ENCODE data around the gene CDC42BPB.
A peak's percentile ranks its signal among the peaks of the same experiment; 100 is the strongest.

The CDC42BPB gene

GRCh38 chr14:103002578-103003350 lies 54.6 kb downstream of the CDC42BPB start:
- Histone ChIP-seq H3K27me3 (no peaks in the 10 kb centered on the region), H3K27ac (no peak overlapping the region), H4K20me1 (peaks cover 0 to 17% (median 0%) of the 10 kb centered on the region in 11 experiments; a peak in 1 of 22 replicates), H3K4me1 (peaks cover 0 to 12% (median 8%) of the 10 kb centered on the region in 10 experiments; a peak in 12 of 20 replicates), H3K9me3 (replicated peaks in 1 of 11) (no peaks in the 10 kb centered on the region), H3K4me3 (no peak overlapping the region), H3K9ac (no peak overlapping the region), H3K36me3 (peaks cover 0 to 44% (median 0%) of the 10 kb centered on the region in 11 experiments; a peak in 5 of 22 replicates), H3K4me2 (peak overlapping the region in 2 of 11 experiments; percentile 5 to 14; a peak in 1 of 22 replicates)
- no peak for TF ChIP-seq Cebpa-rat (IDR thresholded peaks at IDR 0.05)

DNA sequence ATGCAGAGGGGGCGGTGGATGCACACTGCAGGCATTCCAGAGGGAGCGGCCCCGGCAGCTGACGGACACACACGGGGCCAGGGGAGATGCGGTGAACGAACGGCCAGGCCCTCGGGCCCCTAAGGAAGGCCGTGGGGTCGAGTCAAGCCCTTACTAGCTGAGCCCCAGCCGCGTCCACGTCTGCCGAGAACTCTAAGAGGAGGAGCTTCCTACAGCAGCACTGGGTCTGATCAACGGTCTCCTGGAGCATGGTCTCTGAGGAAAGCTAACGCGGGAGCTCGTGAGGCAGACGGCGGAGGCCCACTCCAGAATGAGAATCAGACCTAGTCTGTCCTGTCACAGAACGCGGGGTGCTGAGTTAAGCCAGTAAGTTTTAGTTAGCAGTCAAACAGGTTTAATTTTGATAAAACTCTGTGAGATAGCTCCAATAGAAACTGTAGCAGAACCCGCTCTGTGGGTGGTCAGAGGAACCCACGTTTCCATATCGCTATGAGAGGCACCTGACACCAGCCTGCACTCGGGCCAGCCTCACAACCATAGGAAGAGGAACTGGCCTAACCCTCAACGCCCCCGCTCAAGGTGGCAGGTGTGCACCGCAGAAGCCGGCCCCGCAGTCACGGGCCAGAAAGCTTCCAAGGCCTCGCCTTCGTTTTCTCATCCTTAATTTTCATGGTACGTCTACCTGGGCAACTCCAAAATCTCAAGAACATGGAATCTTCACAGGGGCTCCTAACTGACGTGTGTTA lies 55.5 kb downstream of the CDC42BPB start:
- Histone ChIP-seq H4K20me1 (peaks cover 0 to 17% (median 0%) of the 10 kb centered on the region in 11 experiments; a peak in 1 of 22 replicates), H3K27me3 (no peaks in the 10 kb centered on the region), H3K36me3 (peaks cover 0 to 49% (median 0%) of the 10 kb centered on the region in 11 experiments; a peak in 6 of 22 replicates), H3K9ac (no peak overlapping the region), H3K4me1 (peaks cover 0 to 17% (median 8%) of the 10 kb centered on the region in 10 experiments; a peak in 13 of 20 replicates), H3K4me3 (no peak overlapping the region), H3K9me3 (replicated peaks in 1 of 11) (no peaks in the 10 kb centered on the region), H3K27ac (no peak overlapping the region), H3K4me2 (no peak overlapping the region)
- TF ChIP-seq Cebpa-rat (IDR thresholded peaks at IDR 0.05) = no peak

GRCh38 chr14:103001226-103001625 lies 56.1 kb downstream of the CDC42BPB start:
- Histone ChIP-seq H3K27me3 (no peaks in the 10 kb centered on the region), H3K4me3 (no peak overlapping the region), H3K9me3 (replicated peaks in 1 of 11) (no peaks in the 10 kb centered on the region), H3K36me3 (peaks cover 0 to 49% (median 0%) of the 10 kb centered on the region in 11 experiments; a peak in 6 of 22 replicates), H3K4me2 (no peak overlapping the region), H3K4me1 (peaks cover 0 to 18% (median 8%) of the 10 kb centered on the region in 10 experiments; a peak in 13 of 20 replicates), H3K27ac (no peak overlapping the region), H4K20me1 (peaks cover 0 to 17% (median 0%) of the 10 kb centered on the region in 11 experiments; a peak in 1 of 22 replicates), H3K9ac (no peak overlapping the region)
- no peak for TF ChIP-seq Cebpa-rat (IDR thresholded peaks at IDR 0.05)

GRCh38 chr14:103000291-103000921 lies 56.9 kb downstream of the CDC42BPB start:
- Histone ChIP-seq H4K20me1 (peaks cover 0 to 17% (median 0%) of the 10 kb centered on the region in 11 experiments; a peak in 1 of 22 replicates), H3K9ac (no peak overlapping the region), H3K27me3 (no peaks in the 10 kb centered on the region), H3K4me3 (no peak overlapping the region), H3K27ac (no peak overlapping the region), H3K4me1 (peaks cover 0 to 18% (median 8%) of the 10 kb centered on the region in 10 experiments; a peak in 13 of 20 replicates), H3K4me2 (no peak overlapping the region), H3K36me3 (peaks cover 0 to 49% (median 0%) of the 10 kb centered on the region in 11 experiments; a peak in 6 of 22 replicates), H3K9me3 (replicated peaks in 1 of 11) (no peaks in the 10 kb centered on the region)
- TF ChIP-seq Cebpa-rat (IDR thresholded peaks at IDR 0.05) = no peak

- Histone ChIP-seq H3K36me3 (peaks cover 0 to 53% (median 0%) of the 10 kb centered on the region in 11 experiments; a peak in 6 of 22 replicates), H3K9ac (no peak overlapping the region), H3K27me3 (no peaks in the 10 kb centered on the region), H4K20me1 (peaks cover 0 to 17% (median 0%) of the 10 kb centered on the region in 11 experiments; a peak in 1 of 22 replicates), H3K4me1 (peaks cover 0 to 23% (median 10%) of the 10 kb centered on the region in 10 experiments; a peak in 15 of 20 replicates), H3K4me2 (no peak overlapping the region), H3K4me3 (no peak overlapping the region), H3K27ac (no peak overlapping the region), H3K9me3 (replicated peaks in 1 of 11) (no peaks in the 10 kb centered on the region)
- TF ChIP-seq Cebpa-rat (IDR thresholded peaks at IDR 0.05) = no peak
Measured at GRCh38 chr14:102999227-102999895, 58.0 kb downstream of the CDC42BPB start.

DNA sequence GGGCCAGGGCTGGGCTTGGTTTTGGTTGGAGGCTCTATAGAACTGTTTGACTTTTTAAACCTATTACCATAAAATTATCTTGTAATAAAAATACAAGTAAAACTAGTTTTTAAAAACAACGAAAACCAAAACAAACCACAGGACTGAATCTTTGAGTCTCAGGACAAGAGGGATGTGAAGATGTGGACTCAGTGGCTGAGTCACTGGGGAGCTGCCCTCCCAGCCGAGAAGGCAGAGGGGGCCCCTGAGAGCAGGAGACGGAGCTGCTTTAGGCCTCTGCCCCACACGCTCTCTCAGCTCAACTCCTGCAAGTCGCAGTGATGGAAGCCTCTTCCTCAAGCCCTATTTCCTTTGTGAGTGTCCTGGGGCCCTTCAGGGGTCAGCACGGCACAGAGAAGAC lies 59.0 kb downstream of the CDC42BPB start:
- TF ChIP-seq Cebpa-rat (IDR thresholded peaks at IDR 0.05) = no peak
- no peak overlapping the region for H3K4me2 ChIP-seq
- no peak overlapping the region for H3K4me3 ChIP-seq
- H3K4me1 ChIP-seq = peaks cover 5 to 24% (median 12%) of the 10 kb centered on the region in 10 experiments; a peak in 17 of 20 replicates
- H3K9me3 ChIP-seq (replicated peaks in 1 of 11) = no peaks in the 10 kb centered on the region
- H4K20me1 ChIP-seq = peaks cover 0 to 12% (median 0%) of the 10 kb centered on the region in 11 experiments; a peak in 1 of 22 replicates
- peaks cover 0 to 54% (median 0%) of the 10 kb centered on the region in 11 experiments; a peak in 6 of 22 replicates for H3K36me3 ChIP-seq
- no peak overlapping the region for H3K9ac ChIP-seq
- H3K27me3 ChIP-seq = no peaks in the 10 kb centered on the region
- H3K27ac ChIP-seq = no peak overlapping the region; a peak in 1 of 22 replicates

DNA sequence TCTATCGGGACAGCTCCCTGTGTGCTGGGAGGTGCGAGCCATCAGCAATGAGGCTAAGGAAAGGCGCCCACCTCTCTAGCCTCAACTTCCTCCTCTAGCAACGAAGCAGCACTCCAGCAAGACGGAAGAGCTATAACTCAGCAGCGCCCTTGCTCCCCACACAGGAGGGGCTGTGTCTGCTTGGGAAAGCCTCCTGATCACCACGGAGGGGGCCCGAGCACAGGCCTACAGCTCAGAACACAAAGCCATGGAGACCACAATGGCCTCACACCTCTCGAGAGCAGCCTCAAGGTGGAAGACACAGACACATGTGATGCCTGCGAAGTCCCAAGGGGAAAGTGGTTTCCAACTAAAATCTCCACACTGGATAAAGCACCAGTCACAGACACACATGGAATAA lies 60.4 kb downstream of the CDC42BPB start:
- Histone ChIP-seq H3K4me1 (peaks cover 0 to 17% (median 5%) of the 10 kb centered on the region in 10 experiments; a peak in 10 of 20 replicates), H3K9ac (no peak overlapping the region), H3K27ac (no peak overlapping the region; a peak in 1 of 22 replicates), H3K9me3 (replicated peaks in 1 of 11) (no peaks in the 10 kb centered on the region), H3K4me3 (no peak overlapping the region), H4K20me1 (peaks cover 0 to 10% (median 0%) of the 10 kb centered on the region in 11 experiments; a peak in 1 of 22 replicates), H3K4me2 (no peak overlapping the region), H3K27me3 (no peaks in the 10 kb centered on the region), H3K36me3 (peaks cover 0 to 55% (median 0%) of the 10 kb centered on the region in 11 experiments; a peak in 6 of 22 replicates)
- no peak for TF ChIP-seq Cebpa-rat (IDR thresholded peaks at IDR 0.05)

DNA sequence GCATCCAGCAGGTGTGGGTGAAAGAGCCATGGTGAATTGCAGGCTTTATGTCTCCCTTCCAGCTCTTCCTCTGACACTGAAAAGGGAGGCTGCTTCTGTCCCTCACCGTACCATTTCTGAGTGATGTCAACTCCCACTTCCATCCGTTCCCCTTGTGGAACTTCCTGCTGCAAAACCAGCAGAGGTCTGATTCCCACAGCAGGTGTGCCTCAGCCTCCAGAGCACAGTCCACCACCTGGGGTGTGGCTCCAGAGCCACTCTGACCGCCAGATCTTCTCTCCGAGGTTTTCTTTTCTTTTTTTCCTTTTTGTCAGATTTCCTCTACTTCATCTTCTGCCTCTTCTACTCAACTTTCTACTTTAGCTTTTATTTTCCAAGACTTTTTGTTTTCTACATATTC lies 62.7 kb downstream of the CDC42BPB start:
- H3K9ac ChIP-seq = no peak overlapping the region
- H3K36me3 ChIP-seq = peaks cover 0 to 46% (median 2%) of the 10 kb centered on the region in 11 experiments; a peak in 8 of 22 replicates
- H3K4me2 ChIP-seq = 0 out of 22 replicates have a peak overlapping the region, but pooled peaks of 1 of the 11 experiments have one; percentile 15
- H3K4me3 ChIP-seq = no peak overlapping the region
- peaks cover 0 to 17% (median 5%) of the 10 kb centered on the region in 10 experiments; a peak in 10 of 20 replicates for H3K4me1 ChIP-seq
- TF ChIP-seq Cebpa-rat (IDR thresholded peaks at IDR 0.05) = no peak
- H3K27me3 ChIP-seq = no peaks in the 10 kb centered on the region
- H4K20me1 ChIP-seq = 0 out of 22 replicates have a peak, but pooled peaks cover 0 to 6% (median 0%) of the 10 kb centered on the region in 11 experiments
- H3K9me3 ChIP-seq (replicated peaks in 1 of 11) = peaks cover 0 to 5% (median 0%) of the 10 kb centered on the region in 11 experiments; a peak in 6 of 22 replicates
- no peak overlapping the region for H3K27ac ChIP-seq
